Measurements from ENCODE around the gene PPP2R5C. TPM values are rescaled to one million over a fixed set of nuclear protein-coding genes. Genes with fewer than 3 reads are reported as not detected.
"Not testable (repeated sequence)": the region's sequence is repeated elsewhere in the genome, so short reads cannot be mapped to it uniquely, and the experiment has no call there.

The PPP2R5C gene
- polyA plus RNA-seq, 1 donor from 2014 or later, result 111 TPM

DNA sequence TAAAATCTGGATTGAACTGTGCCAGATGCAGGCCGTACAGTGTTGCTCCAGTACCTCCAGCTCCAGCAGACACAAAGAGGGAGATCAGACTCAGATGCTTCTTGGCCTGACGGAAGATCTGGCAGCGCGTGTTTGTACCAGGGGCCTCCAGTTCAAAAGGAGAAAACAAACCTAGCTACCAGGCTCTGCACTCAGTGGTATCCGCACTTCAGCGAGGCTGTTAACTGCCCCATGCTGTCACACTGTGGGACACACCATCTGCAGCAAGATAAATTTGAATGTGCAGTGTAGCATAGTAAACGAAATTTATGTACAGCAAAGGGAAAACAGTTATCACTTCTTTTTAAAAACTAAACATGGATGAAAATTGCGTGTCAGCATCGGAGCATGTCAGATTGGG lies 208.0 kb downstream of the PPP2R5C start:
- Histone ChIP-seq H3K9me3 (ENCODE audit: low read length) (no peaks in the 10 kb centered on the region), H3K4me3 (ENCODE audit: low read length) (no peak overlapping the region), H3K9me2 (ENCODE audit: insufficient read depth, low read length) (no peaks in the 10 kb centered on the region), H3K9ac (ENCODE audit: low read length) (no peak overlapping the region), H3K27me3 (ENCODE audit: insufficient read depth, low read depth, low read length) (no peaks in the 10 kb centered on the region), H3K27ac (ENCODE audit: low read length) (no peak overlapping the region), H3K79me2 (replicated peaks; ENCODE audit: insufficient read depth, low read length) (peaks cover 95% of the 10 kb centered on the region), H3K4me2 (ENCODE audit: low read length) (no peak overlapping the region), H2AFZ (ENCODE audit: low read depth, low read length) (no peak overlapping the region), H3K36me3 (ENCODE audit: insufficient read depth, low read length) (no peaks in the 10 kb centered on the region), H3F3A (ENCODE audit: insufficient read depth, low read length, poor library complexity, severe bottlenecking) (no peaks in the 10 kb centered on the region), H4K20me1 (ENCODE audit: insufficient read depth) (peaks cover 49% of the 10 kb centered on the region)
- no peak for TF ChIP-seq RAD21 (conservative IDR thresholded peaks at IDR 0.05)
- TF ChIP-seq, protein P1, sequence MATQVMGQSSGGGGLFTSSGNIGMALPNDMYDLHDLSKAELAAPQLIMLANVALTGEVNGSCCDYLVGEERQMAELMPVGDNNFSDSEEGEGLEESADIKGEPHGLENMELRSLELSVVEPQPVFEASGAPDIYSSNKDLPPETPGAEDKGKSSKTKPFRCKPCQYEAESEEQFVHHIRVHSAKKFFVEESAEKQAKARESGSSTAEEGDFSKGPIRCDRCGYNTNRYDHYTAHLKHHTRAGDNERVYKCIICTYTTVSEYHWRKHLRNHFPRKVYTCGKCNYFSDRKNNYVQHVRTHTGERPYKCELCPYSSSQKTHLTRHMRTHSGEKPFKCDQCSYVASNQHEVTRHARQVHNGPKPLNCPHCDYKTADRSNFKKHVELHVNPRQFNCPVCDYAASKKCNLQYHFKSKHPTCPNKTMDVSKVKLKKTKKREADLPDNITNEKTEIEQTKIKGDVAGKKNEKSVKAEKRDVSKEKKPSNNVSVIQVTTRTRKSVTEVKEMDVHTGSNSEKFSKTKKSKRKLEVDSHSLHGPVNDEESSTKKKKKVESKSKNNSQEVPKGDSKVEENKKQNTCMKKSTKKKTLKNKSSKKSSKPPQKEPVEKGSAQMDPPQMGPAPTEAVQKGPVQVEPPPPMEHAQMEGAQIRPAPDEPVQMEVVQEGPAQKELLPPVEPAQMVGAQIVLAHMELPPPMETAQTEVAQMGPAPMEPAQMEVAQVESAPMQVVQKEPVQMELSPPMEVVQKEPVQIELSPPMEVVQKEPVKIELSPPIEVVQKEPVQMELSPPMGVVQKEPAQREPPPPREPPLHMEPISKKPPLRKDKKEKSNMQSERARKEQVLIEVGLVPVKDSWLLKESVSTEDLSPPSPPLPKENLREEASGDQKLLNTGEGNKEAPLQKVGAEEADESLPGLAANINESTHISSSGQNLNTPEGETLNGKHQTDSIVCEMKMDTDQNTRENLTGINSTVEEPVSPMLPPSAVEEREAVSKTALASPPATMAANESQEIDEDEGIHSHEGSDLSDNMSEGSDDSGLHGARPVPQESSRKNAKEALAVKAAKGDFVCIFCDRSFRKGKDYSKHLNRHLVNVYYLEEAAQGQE (IDR thresholded peaks at IDR 0.05; ENCODE audit: borderline replicate concordance), result no peak
- TF ChIP-seq EP300 (conservative IDR thresholded peaks at IDR 0.05; ENCODE audit: poor library complexity, severe bottlenecking), result no peak
- no peak for TF ChIP-seq POLR2AphosphoS5 (IDR thresholded peaks at IDR 0.05)
- TF ChIP-seq, protein P2, sequence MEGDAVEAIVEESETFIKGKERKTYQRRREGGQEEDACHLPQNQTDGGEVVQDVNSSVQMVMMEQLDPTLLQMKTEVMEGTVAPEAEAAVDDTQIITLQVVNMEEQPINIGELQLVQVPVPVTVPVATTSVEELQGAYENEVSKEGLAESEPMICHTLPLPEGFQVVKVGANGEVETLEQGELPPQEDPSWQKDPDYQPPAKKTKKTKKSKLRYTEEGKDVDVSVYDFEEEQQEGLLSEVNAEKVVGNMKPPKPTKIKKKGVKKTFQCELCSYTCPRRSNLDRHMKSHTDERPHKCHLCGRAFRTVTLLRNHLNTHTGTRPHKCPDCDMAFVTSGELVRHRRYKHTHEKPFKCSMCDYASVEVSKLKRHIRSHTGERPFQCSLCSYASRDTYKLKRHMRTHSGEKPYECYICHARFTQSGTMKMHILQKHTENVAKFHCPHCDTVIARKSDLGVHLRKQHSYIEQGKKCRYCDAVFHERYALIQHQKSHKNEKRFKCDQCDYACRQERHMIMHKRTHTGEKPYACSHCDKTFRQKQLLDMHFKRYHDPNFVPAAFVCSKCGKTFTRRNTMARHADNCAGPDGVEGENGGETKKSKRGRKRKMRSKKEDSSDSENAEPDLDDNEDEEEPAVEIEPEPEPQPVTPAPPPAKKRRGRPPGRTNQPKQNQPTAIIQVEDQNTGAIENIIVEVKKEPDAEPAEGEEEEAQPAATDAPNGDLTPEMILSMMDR (IDR thresholded peaks at IDR 0.05; ENCODE audit: poor library complexity, severe bottlenecking), result no peak
- TF ChIP-seq TAF1 (IDR thresholded peaks at IDR 0.05; ENCODE audit: low read depth), result no peak
- TF ChIP-seq EZH2 (IDR thresholded peaks at IDR 0.05; ENCODE audit: borderline replicate concordance, insufficient read depth, low read length, poor library complexity, severe bottlenecking), result no peak
- no peak for TF ChIP-seq SMC3 (conservative IDR thresholded peaks at IDR 0.05; ENCODE audit: poor library complexity)
- no peak for TF ChIP-seq MXI1 (conservative IDR thresholded peaks at IDR 0.05; ENCODE audit: poor library complexity, severe bottlenecking)

DNA sequence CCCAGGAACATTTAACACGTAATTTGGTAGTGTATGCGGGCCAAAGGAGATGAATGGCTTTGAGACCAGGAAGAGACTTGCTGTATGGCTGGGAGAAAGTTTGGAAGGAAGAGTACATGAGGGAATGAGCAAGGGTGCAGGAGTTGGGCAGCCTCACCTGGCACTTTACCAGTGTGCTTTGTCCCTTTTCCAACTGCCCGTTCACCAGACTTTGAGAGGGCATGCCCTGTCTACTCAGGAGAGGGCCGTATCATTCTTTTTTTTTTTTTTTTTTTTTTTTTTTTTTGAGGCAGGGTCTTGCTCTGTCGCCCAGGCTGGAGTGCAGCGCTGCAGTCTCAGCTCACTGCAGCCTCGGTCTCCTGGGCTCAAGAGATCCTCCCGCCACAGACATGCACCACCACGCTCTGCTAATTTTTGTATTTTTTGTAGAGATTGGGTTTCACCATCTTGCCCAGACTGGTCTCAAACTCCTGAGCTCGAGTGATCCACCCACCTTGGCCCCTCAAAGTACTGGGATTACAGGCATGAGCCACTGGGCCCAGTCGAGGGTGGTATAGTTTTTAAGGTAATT lies 209.4 kb downstream of the PPP2R5C start:
- Histone ChIP-seq H3K36me3 (ENCODE audit: insufficient read depth, low read length) (no peaks in the 10 kb centered on the region), H3K9me2 (ENCODE audit: insufficient read depth, low read length) (no peaks in the 10 kb centered on the region), H3K79me2 (replicated peaks; ENCODE audit: insufficient read depth, low read length) (peaks cover 95% of the 10 kb centered on the region), H3K27ac (ENCODE audit: low read length) (no peak overlapping the region), H4K20me1 (ENCODE audit: insufficient read depth) (peaks cover 61% of the 10 kb centered on the region), H3K4me3 (ENCODE audit: low read length) (no peak overlapping the region), H3K9ac (ENCODE audit: low read length) (no peak overlapping the region), H3K4me2 (ENCODE audit: low read length) (no peak overlapping the region), H3K27me3 (ENCODE audit: insufficient read depth, low read depth, low read length) (no peaks in the 10 kb centered on the region), H3K9me3 (ENCODE audit: low read length) (no peaks in the 10 kb centered on the region), H2AFZ (ENCODE audit: low read depth, low read length) (no peak overlapping the region), H3F3A (ENCODE audit: insufficient read depth, low read length, poor library complexity, severe bottlenecking) (no peaks in the 10 kb centered on the region)
- TF ChIP-seq POLR2AphosphoS5 (IDR thresholded peaks at IDR 0.05) (no peak), EZH2 (IDR thresholded peaks at IDR 0.05; ENCODE audit: borderline replicate concordance, insufficient read depth, low read length, poor library complexity, severe bottlenecking) (no peak), EP300 (conservative IDR thresholded peaks at IDR 0.05; ENCODE audit: poor library complexity, severe bottlenecking) (no peak), MXI1 (conservative IDR thresholded peaks at IDR 0.05; ENCODE audit: poor library complexity, severe bottlenecking) (no peak), TAF1 (IDR thresholded peaks at IDR 0.05; ENCODE audit: low read depth) (no peak), SMC3 (conservative IDR thresholded peaks at IDR 0.05; ENCODE audit: poor library complexity) (no peak)
- TF ChIP-seq, protein P1 (IDR thresholded peaks at IDR 0.05; ENCODE audit: borderline replicate concordance), result no peak

DNA sequence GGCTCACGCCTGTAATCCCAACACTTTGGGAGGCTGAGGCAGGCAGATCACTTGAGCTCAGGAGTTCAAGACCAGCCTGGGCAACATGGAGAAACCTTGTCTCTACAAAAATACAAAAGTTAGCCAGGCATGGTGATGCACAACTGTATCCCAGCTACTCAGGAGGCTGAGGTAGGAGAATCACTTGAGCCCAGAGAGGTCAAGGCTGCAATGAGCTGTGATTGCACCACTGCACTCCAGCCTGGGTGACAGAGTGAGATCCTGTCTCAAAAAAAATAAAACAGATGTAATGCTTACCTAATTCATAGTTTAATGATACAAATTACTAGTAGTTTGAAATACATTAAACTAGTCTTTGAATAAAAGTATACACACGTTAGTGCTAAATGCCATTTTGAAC lies 209.9 kb downstream of the PPP2R5C start:
- H3K79me2 ChIP-seq (replicated peaks; ENCODE audit: insufficient read depth, low read length), result peaks cover 89% of the 10 kb centered on the region
- H3K9me2 ChIP-seq (ENCODE audit: insufficient read depth, low read length); H3K27ac ChIP-seq (ENCODE audit: low read length); H3K9ac ChIP-seq (ENCODE audit: low read length); H3K9me3 ChIP-seq (ENCODE audit: low read length); H2AFZ ChIP-seq (ENCODE audit: low read depth, low read length); H3F3A ChIP-seq (ENCODE audit: insufficient read depth, low read length, poor library complexity, severe bottlenecking); H3K36me3 ChIP-seq (ENCODE audit: insufficient read depth, low read length); H3K27me3 ChIP-seq (ENCODE audit: insufficient read depth, low read depth, low read length); H3K4me2 ChIP-seq (ENCODE audit: low read length); H3K4me3 ChIP-seq (ENCODE audit: low read length): not testable (repeated sequence)
- peaks cover 60% of the 10 kb centered on the region for H4K20me1 ChIP-seq (ENCODE audit: insufficient read depth)
